ENCODE data around the gene SCYL2.

The SCYL2 gene

DNA sequence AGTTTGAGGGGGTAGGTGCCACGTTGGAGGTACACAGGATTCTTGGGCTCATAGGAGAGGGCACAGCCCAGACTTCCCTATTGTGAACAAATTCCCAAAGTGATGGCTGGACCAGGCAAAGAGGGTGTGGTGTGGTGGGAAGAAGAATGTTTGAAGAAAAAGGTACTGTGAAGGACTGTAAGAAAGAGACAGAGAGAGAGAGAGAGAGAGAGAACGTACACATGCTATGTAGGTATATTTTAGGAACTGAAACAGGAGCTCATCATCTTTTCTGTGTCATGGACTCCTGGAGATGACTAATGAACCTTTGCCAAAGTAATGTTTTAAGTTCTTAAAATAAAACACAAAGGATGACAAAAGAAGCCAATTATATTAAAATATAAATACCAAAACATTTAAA lies 114.4 kb downstream of the SCYL2 start:
- DNase-seq, result no peak

- DNase-seq, result no peak
These were observed 115.4 kb downstream of the SCYL2 start for GRCh38 chr12:100382338-100382737.

- no peak for DNase-seq
These were observed 116.9 kb downstream of the SCYL2 start for GRCh38 chr12:100383586-100384558.

- DNase-seq, result no peak
These were observed 117.6 kb downstream of the SCYL2 start for GRCh38 chr12:100384559-100384935.

- DNase-seq, result no peak
These were observed 121.4 kb downstream of the SCYL2 start for GRCh38 chr12:100388382-100388781.

Measured in NCI-H748 treated with DMSO at 0.1 percent for 48 hours (cell line).